Spleen (tissue), 7 donors: ENCODE measurements around the gene TACC2.

Source experiments
- POLR2A ChIP-seq, 3 donors: fragments of 450-650 bp; IDR thresholded peaks; one replicate each; pipeline ENCODE4 v1.5.1; 2017; ENCODE audit warnings: antibody characterized with exemption in 3 of 3, mild to moderate bottlenecking in 1 of 3
- POLR2AphosphoS5 ChIP-seq, 3 donors: sonication (generic); formaldehyde crosslinking; IDR thresholded peaks; one replicate each; pipeline ENCODE4 v1.5.1; 2017; ENCODE audit warnings: antibody characterized with exemption in 3 of 3
- TF ChIP-seq, protein P1 (sequence below), 11 experiments: fragments of 200-600 bp in 7 of 11; fragments of 450-650 bp in 4 of 11; sonication (generic) in 4 of 11; IDR thresholded peaks in 8 of 11; conservative IDR thresholded peaks in 3 of 11; 1 replicate in 7 of 11; 2 replicates in 4 of 11; pipeline versions ENCODE4 v1.4.0 to v1.8.0; 2016 to 2021; ENCODE audit warnings: antibody characterized with exemption in 11 of 11, inconsistent platforms in 4 of 11, mild to moderate bottlenecking in 1 of 11
- donor health status: DM: no; HTN: no; CAD: no; lungs with moderate emphysema.
- donor health status: DM: no; HTN: no; CAD: no.
- donor health status: DM: no; HTN: no; CAD: no.

DNA sequence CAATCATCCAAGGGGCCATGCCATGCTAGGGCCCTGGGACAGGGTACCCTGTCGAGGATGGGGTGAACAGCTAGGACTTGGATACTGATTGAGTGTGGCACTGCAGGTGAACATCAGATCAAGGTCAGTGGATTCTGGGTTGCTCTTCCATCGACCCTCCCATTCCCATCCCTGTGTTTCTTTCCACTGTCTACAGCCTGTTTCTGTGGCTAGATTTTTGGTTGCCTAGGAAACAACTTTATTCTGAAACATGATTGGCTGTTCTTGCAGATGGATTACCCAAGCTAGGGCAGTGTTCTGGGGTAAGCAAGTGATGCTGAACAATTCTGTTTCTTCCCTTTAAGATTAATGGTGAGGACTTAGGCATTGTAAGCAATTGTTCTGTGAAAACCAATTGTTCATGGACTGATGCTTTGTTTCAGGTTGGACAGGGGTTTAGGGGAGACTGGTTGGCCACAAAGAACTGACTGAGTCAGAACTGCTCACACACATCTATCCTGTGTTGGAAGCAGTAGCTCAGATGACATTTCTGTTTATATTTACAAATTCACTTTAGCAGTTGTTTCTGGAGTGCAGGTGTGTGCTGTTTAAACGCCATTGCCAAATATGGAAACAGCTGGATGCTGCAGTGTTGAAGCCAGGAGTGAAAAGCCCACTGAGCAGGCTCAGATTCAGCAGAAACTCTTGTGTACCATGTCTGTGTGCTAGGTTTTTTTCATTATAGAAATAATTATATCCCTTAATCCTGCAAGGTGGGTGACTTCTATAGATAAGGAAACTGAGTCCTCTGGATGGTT, 179.8 kb downstream of the TACC2 start:
- TF ChIP-seq, protein P1, sequence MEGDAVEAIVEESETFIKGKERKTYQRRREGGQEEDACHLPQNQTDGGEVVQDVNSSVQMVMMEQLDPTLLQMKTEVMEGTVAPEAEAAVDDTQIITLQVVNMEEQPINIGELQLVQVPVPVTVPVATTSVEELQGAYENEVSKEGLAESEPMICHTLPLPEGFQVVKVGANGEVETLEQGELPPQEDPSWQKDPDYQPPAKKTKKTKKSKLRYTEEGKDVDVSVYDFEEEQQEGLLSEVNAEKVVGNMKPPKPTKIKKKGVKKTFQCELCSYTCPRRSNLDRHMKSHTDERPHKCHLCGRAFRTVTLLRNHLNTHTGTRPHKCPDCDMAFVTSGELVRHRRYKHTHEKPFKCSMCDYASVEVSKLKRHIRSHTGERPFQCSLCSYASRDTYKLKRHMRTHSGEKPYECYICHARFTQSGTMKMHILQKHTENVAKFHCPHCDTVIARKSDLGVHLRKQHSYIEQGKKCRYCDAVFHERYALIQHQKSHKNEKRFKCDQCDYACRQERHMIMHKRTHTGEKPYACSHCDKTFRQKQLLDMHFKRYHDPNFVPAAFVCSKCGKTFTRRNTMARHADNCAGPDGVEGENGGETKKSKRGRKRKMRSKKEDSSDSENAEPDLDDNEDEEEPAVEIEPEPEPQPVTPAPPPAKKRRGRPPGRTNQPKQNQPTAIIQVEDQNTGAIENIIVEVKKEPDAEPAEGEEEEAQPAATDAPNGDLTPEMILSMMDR (IDR thresholded peaks at IDR 0.05 in 8 of 11, conservative IDR thresholded peaks at IDR 0.05 in 3 of 11) = no peak
- TF ChIP-seq POLR2A (IDR thresholded peaks at IDR 0.05) (no peak), POLR2AphosphoS5 (IDR thresholded peaks at IDR 0.05) (no peak)
